Naive B cell (primary cell): Measurements from ENCODE around the gene ORAI1. TPM values are rescaled to one million over a fixed set of nuclear protein-coding genes. Genes with fewer than 3 reads are reported as not detected.
A peak's percentile ranks its signal among the peaks of the same experiment; 100 is the strongest.
"Not testable (repeated sequence)": the region's sequence is repeated elsewhere in the genome, so short reads cannot be mapped to it uniquely, and the experiment has no call there.

Source experiments
- ATAC-seq, 2 donors: fragments of 150-1000 bp; cut with Tn5 transposase; 2 replicates each; pipeline ENCODE4 v1.10.0; 2021; ENCODE audit warnings: low read depth in 2 of 2, mild to moderate bottlenecking in 2 of 2, moderate library complexity in 2 of 2
- DNase-seq: peaks from one replicate; pipeline ENCODE4 v3.0.0; 2022
- H3K27ac Mint-ChIP-seq, 6 donors: one replicate each; pipeline ENCODE4 v1.8.0; 2020 to 2022; ENCODE audit warnings: mild to moderate bottlenecking in 6 of 6, mixed read lengths in 6 of 6, moderate library complexity in 5 of 6, inconsistent platforms in 2 of 6
- H3K27me3 Mint-ChIP-seq, 3 donors: one replicate each; pipeline ENCODE4 v1.8.0; 2021 to 2022; ENCODE audit warnings: mixed read lengths in 3 of 3, mild to moderate bottlenecking in 1 of 3
- H3K36me3 Mint-ChIP-seq, 2 donors: one replicate each; pipeline ENCODE4 v1.8.0; 2020 to 2022; ENCODE audit warnings: mixed read lengths in 2 of 2, inconsistent platforms in 1 of 2, mild to moderate bottlenecking in 1 of 2
- H3K4me1 Mint-ChIP-seq, 3 donors: one replicate each; pipeline ENCODE4 v1.8.0; 2020 to 2022; ENCODE audit warnings: mixed read lengths in 3 of 3, inconsistent platforms in 1 of 3, mild to moderate bottlenecking in 1 of 3, moderate library complexity in 1 of 3
- H3K4me3 Mint-ChIP-seq, 8 donors: one replicate each; pipeline ENCODE4 v1.8.0; 2020 to 2022; ENCODE audit warnings: mild to moderate bottlenecking in 8 of 8, mixed read lengths in 8 of 8, moderate library complexity in 8 of 8, inconsistent platforms in 2 of 8
- H3K9me3 Mint-ChIP-seq, 7 donors: one replicate each; pipeline ENCODE4 v1.8.0; 2020 to 2022; ENCODE audit warnings: mixed read lengths in 7 of 7, mild to moderate bottlenecking in 5 of 7, inconsistent platforms in 2 of 7, moderate library complexity in 1 of 7
- polyA plus RNA-seq, 6 donors: library from polyadenylated mRNA; unstranded; fragments of 300-500 nt; fragmentation: Illumina TruSeq; gene quantifications; one replicate each; pipeline ENCODE4 v1.2.3, GENCODE V29; 2021; ENCODE audit warnings: low read depth in 6 of 6

Gene ORAI1
- polyA plus RNA-seq, 6 donors from 2014 or later, result 130 to 190 (median 161) TPM

DNA sequence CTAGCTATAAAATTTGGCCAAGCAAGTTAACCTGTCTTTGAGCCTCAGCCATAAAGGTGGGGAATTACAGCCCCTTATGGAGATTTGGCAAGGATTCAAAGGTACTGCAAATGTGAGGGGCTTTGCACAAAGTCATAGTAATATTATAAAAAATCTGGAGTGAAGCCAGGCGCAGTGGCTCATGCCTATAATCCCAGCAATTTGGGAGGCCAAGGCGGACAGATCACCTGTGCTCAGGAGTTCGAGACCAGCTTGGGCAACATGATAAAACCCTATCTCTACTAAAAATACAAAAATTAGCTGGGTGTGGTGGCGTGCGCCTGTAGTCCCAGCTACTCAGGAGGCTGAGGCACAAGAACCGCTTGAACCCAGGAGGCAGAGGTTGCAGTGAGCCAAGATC lies 41.4 kb upstream of the ORAI1 start:
- H3K4me1 Mint-ChIP-seq, result peaks cover 27 to 50% (median 44%) of the 10 kb centered on the region in 3 donors
- DNase-seq, H3K9me3 Mint-ChIP-seq, H3K27me3 Mint-ChIP-seq, H3K36me3 Mint-ChIP-seq, H3K27ac Mint-ChIP-seq, ATAC-seq, H3K4me3 Mint-ChIP-seq: not testable (repeated sequence)

GRCh38 chr12:121590476-121591143 lies 35.7 kb upstream of the ORAI1 start:
- Mint-ChIP-seq H3K27ac (peak overlapping the region; percentile 95 to 100 (median 99)), H3K4me1 (peaks cover 22 to 54% (median 37%) of the 10 kb centered on the region in 3 donors), H3K9me3 (no peaks in the 10 kb centered on the region), H3K4me3 (peak overlapping the region; percentile 58 to 94 (median 90)), H3K36me3 (no peaks in the 10 kb centered on the region), H3K27me3 (no peaks in the 10 kb centered on the region)
- DNase-seq (peak; percentile 73), ATAC-seq (peak; percentile 56 to 62)

DNA sequence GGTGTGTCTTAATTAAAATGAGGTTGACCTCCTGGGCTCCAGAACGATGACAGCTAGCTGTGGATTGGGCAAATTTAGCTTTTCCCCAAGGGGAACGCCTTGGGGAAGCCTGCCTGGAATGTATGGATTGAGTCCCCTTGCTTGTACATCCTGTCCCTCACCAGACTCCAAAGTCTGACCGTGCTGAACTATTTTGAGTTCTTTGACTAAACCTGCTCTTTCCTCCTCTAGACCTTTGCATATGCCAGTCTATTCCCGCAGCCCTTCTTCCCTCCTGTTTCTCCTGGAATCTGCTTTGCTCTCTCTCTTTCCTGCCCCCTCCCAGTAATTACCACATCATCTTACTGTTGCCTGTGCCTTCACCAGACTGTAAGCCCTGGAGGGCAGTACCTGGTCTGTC lies 34.0 kb upstream of the ORAI1 start:
- ATAC-seq, result no peak
- H3K27ac Mint-ChIP-seq, result peak overlapping the region; percentile 77 to 95 (median 88)
- peaks cover 22 to 44% (median 39%) of the 10 kb centered on the region in 3 donors for H3K4me1 Mint-ChIP-seq
- no peak for DNase-seq
- H3K9me3 Mint-ChIP-seq, result no peaks in the 10 kb centered on the region
- peak overlapping the region in 7 of 8 donors; percentile 11 to 94 (median 69) for H3K4me3 Mint-ChIP-seq
- no peaks in the 10 kb centered on the region for H3K27me3 Mint-ChIP-seq
- H3K36me3 Mint-ChIP-seq, result no peaks in the 10 kb centered on the region

GRCh38 chr12:121595520-121595919 lies 30.8 kb upstream of the ORAI1 start:
- H3K4me3 Mint-ChIP-seq, result no peak overlapping the region
- ATAC-seq, result no peak
- DNase-seq, result no peak
- no peaks in the 10 kb centered on the region for H3K9me3 Mint-ChIP-seq
- no peaks in the 10 kb centered on the region for H3K27me3 Mint-ChIP-seq
- no peaks in the 10 kb centered on the region for H3K36me3 Mint-ChIP-seq
- no peak overlapping the region for H3K27ac Mint-ChIP-seq
- peaks cover 17 to 31% (median 31%) of the 10 kb centered on the region in 3 donors for H3K4me1 Mint-ChIP-seq

GRCh38 chr12:121596526-121596925 lies 29.8 kb upstream of the ORAI1 start:
- Mint-ChIP-seq H3K9me3 (no peaks in the 10 kb centered on the region), H3K4me1 (peaks cover 11 to 21% (median 21%) of the 10 kb centered on the region in 3 donors), H3K27me3 (no peaks in the 10 kb centered on the region), H3K36me3 (no peaks in the 10 kb centered on the region), H3K27ac (no peak overlapping the region), H3K4me3 (no peak overlapping the region)
- DNase-seq, result no peak
- ATAC-seq, result no peak

DNA sequence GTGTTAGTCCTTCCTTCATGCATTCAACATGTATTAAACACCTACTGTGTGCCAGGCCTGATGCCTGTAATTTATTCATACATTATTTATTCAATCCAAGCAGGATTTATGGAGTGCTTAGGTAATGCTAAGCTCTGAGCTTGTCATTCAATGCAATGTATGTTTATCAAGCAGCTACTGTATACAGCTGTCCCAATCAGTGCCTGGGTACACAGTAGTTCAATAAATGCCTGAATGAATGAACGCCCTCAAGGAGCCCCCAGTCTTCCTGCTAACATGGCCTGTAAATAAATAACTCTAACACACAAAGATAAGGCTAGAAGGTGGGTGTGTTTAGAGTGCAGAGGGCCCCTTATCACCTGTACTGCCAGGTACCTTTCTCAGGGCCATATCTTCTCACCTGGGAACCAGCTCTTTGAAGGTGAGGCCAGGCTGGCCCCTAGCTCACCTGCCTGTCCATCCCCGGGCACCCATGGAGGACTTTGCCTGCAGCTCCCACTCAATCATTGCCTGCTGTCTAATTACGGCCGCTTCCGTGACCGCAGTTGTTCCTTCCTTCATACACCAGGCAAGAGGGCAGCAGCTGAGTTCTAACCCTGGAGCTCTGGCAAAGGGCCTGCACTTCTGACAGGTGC lies 25.5 kb upstream of the ORAI1 start:
- Mint-ChIP-seq H3K27ac (no peak overlapping the region), H3K27me3 (no peaks in the 10 kb centered on the region), H3K9me3 (no peaks in the 10 kb centered on the region), H3K4me1 (peaks cover 0 to 3% (median 2%) of the 10 kb centered on the region in 3 donors), H3K4me3 (no peak overlapping the region), H3K36me3 (no peaks in the 10 kb centered on the region)
- ATAC-seq (no peak), DNase-seq (no peak)

GRCh38 chr12:121602766-121603165 lies 23.6 kb upstream of the ORAI1 start:
- ATAC-seq (no peak), DNase-seq (no peak)
- Mint-ChIP-seq H3K27me3 (no peaks in the 10 kb centered on the region), H3K27ac (peak overlapping the region in 1 of 6 donors; percentile 36), H3K36me3 (no peaks in the 10 kb centered on the region), H3K4me1 (peaks cover 0 to 3% (median 0%) of the 10 kb centered on the region in 3 donors), H3K4me3 (no peak overlapping the region), H3K9me3 (no peaks in the 10 kb centered on the region)

DNA sequence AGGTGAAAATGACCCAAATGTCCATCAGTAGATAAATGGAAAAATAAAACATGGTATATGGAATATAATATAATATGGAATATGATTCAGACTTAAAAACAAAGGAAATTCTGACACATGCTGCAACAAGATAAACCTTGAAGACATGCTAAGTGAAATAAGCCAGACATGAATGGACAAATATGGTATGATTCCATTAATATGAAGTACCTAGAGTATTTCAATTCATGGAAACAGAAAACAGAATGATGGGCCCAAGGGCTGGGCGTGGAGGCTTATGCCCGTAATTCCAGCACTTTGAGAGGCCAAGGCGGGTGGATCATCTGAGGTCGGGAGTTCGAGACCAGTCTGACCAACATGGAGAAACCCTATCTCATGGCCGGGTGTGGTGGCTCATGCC lies 22.7 kb upstream of the ORAI1 start:
- H3K27ac Mint-ChIP-seq, result no peak overlapping the region
- ATAC-seq, result no peak
- no peak for DNase-seq
- no peaks in the 10 kb centered on the region for H3K9me3 Mint-ChIP-seq
- peaks cover 0 to 3% (median 0%) of the 10 kb centered on the region in 3 donors for H3K4me1 Mint-ChIP-seq
- no peaks in the 10 kb centered on the region for H3K27me3 Mint-ChIP-seq
- no peak overlapping the region for H3K4me3 Mint-ChIP-seq
- H3K36me3 Mint-ChIP-seq, result no peaks in the 10 kb centered on the region

DNA sequence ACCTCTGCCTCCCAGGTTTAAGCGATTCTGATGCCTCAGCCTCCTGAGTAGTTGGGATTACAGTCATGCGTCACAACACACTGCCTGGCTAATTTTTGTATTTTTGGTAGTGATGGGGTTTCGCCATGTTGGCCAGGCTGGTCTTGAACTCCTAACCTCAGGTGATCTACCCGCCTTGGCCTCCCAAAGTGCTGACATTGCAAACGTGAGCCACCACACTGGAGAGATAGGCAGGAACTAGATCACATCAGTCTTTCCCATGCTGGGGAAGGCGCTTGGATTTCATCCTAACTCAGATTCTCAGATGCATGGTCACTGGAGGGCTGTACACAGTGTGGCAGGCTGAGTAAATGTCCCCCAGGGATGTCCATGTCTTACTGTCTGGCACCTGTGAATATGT lies 18.0 kb upstream of the ORAI1 start:
- Mint-ChIP-seq H3K27me3 (no peaks in the 10 kb centered on the region), H3K4me1 (peaks cover 0 to 8% (median 3%) of the 10 kb centered on the region in 3 donors), H3K9me3 (no peaks in the 10 kb centered on the region), H3K4me3 (no peak overlapping the region), H3K36me3 (no peaks in the 10 kb centered on the region), H3K27ac (no peak overlapping the region)
- ATAC-seq (no peak), DNase-seq (no peak)

GRCh38 chr12:121610239-121611149 lies 15.8 kb upstream of the ORAI1 start:
- Mint-ChIP-seq H3K36me3 (no peaks in the 10 kb centered on the region), H3K4me3 (peak overlapping the region in 1 of 8 donors; percentile 37), H3K27ac (peak overlapping the region in 4 of 6 donors; percentile 11 to 88 (median 52)), H3K4me1 (peaks cover 5 to 11% (median 9%) of the 10 kb centered on the region in 3 donors), H3K27me3 (no peaks in the 10 kb centered on the region), H3K9me3 (no peaks in the 10 kb centered on the region)
- ATAC-seq, result no peak
- no peak for DNase-seq

DNA sequence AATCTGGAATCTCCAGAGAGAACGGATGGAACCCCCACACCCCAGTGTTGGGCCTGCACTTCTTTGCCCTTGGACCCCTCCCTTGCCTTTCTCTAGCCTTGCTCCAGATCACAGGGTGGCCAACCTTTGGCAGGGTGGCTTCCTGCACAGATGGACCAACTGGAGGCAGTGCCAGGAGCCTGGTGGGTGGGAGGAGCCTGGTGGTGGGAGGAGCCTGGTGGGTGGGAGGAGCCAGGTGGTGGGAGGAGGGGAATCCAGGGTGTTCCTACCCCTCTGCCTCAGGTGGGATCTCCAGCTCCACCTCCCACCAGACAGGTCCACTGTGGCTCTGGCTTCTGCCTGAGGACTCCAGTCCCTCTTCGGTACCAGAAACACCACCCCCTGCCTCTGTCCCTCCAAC lies 15.0 kb upstream of the ORAI1 start:
- Mint-ChIP-seq H3K4me1 (peaks cover 5 to 16% (median 9%) of the 10 kb centered on the region in 3 donors), H3K27ac (no peak overlapping the region), H3K27me3 (no peaks in the 10 kb centered on the region), H3K4me3 (no peak overlapping the region), H3K36me3 (no peaks in the 10 kb centered on the region), H3K9me3 (no peaks in the 10 kb centered on the region)
- DNase-seq, result no peak
- ATAC-seq, result peak; percentile 30 to 38

DNA sequence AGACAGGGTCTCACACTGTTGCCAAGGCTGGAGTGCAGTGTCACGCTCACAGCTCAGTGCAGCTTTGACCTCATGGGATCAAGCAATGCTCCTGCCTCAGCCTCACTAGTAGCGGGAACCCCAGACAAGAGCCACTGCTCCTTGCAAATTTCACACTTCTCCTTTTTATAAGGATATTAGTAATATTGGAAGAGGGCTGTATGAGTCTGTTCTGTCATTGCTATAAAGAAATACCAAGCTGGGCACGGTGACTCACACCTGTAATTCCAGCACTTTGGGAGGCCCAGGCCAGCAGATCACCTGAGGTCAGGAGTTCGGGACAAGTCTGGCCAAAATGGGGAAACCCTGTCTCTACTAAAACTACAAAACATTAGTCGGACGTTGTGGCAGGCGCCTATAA lies 12.9 kb upstream of the ORAI1 start:
- H3K9me3 Mint-ChIP-seq, result no peaks in the 10 kb centered on the region
- ATAC-seq (no peak), DNase-seq (no peak)
- no peak overlapping the region for H3K4me3 Mint-ChIP-seq
- peaks cover 8 to 25% (median 10%) of the 10 kb centered on the region in 3 donors for H3K4me1 Mint-ChIP-seq
- no peaks in the 10 kb centered on the region for H3K27me3 Mint-ChIP-seq
- H3K36me3 Mint-ChIP-seq, result no peaks in the 10 kb centered on the region
- peak overlapping the region in 2 of 6 donors; percentile 70 to 88 for H3K27ac Mint-ChIP-seq

- Mint-ChIP-seq H3K36me3 (no peaks in the 10 kb centered on the region), H3K27me3 (no peaks in the 10 kb centered on the region), H3K9me3 (no peaks in the 10 kb centered on the region), H3K27ac (peak overlapping the region in 3 of 6 donors; percentile 13 to 67 (median 18)), H3K4me1 (peaks cover 21 to 40% (median 21%) of the 10 kb centered on the region in 3 donors), H3K4me3 (no peak overlapping the region)
- peak; percentile 23 to 30 for ATAC-seq
- no peak for DNase-seq
Measured at GRCh38 chr12:121614872-121615467, 11.4 kb upstream of the ORAI1 start.
